ENCODE measurements around the gene RSRC2. TPM values are rescaled to one million over a fixed set of nuclear protein-coding genes. Genes with fewer than 3 reads are reported as not detected.
A peak's percentile ranks its signal among the peaks of the same experiment; 100 is the strongest.
"Not testable (repeated sequence)": the region's sequence is repeated elsewhere in the genome, so short reads cannot be mapped to it uniquely, and the experiment has no call there.

RSRC2 gene
- polyA plus RNA-seq, 3 donors: 7.6 to 63.5 (median 15.8) TPM

DNA sequence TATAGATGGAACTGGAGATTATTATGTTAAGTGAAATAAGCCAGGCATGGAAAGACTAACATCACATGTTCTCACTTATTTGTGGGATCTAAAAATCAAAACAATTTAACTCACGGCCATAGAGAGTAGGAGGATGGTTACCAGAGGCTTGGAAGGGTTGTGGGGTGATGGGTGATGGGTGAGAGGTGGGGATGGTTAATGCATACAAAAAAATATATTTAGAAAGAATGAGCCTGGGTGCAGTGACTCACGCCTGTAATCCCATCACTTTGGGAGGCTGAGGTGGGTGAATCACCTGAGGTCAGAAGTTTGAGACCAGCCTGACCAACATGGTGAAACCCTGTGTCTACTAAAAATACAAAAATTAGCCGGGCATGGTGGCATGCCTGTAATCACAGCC lies 43.3 kb upstream of the RSRC2 start:
- H2AFZ ChIP-seq (ENCODE audit: insufficient read depth, low read depth, low read length, poor library complexity, severe bottlenecking); H3K9me3 Mint-ChIP-seq; DNase-seq: not testable (repeated sequence)

DNA sequence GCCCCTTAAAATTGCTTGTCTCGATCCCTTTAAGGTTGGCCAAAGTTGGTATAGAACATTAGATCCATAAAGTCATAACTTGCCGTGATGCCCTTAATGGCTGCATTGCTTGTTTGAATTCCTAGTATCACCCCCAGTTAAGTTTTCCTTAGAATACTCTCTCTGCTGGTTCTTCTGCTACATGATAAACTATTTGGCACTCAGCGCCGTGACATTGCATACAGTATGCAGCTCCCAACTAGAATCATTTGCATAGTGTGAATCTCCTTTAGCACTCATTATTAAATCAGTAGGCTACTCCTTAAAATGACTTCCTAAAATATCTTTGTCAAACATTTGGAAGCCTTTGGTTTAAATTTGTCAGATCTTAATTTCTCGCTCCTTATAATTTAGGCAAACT lies 42.6 kb upstream of the RSRC2 start:
- TF ChIP-seq CTCF (IDR thresholded peaks at IDR 0.05): no peak
- H3K79me2 ChIP-seq (ENCODE audit: insufficient read depth, low read length): no peaks in the 10 kb centered on the region
- H3K27ac Mint-ChIP-seq: no peak overlapping the region
- no peak overlapping the region for H3K9ac ChIP-seq (ENCODE audit: insufficient read depth, low read length, poor library complexity, severe bottlenecking)
- H4K20me1 ChIP-seq (ENCODE audit: insufficient read depth, low read length): no peaks in the 10 kb centered on the region
- DNase-seq: no peak
- no peaks in the 10 kb centered on the region for H3K9me3 Mint-ChIP-seq
- H3K4me2 ChIP-seq (replicated peaks; ENCODE audit: extremely low read depth, low read length, poor library complexity, severe bottlenecking): no peak overlapping the region
- H3K36me3 Mint-ChIP-seq: peaks cover 46 to 75% of the 10 kb centered on the region in 2 donors
- no peak overlapping the region for H2AFZ ChIP-seq (ENCODE audit: insufficient read depth, low read depth, low read length, poor library complexity, severe bottlenecking)
- no peak overlapping the region for H3K4me3 ChIP-seq (replicated peaks in 1 of 3; ENCODE audit: low read depth in 2 of 3, low read length in 3 of 3)
- peaks cover 34 to 78% of the 10 kb centered on the region in 2 donors for H3K36me3 ChIP-seq (replicated peaks in 1 of 2; ENCODE audit: control insufficient read depth in 1 of 2, insufficient read depth in 2 of 2, low read length in 2 of 2)
- 100% methylated on average over 4 of the region's 5 CpGs for WGBS (ENCODE audit: insufficient coverage)
- no peaks in the 10 kb centered on the region for H3K4me1 Mint-ChIP-seq
- no peaks in the 10 kb centered on the region for H3K27me3 ChIP-seq (ENCODE audit: control insufficient read depth in 2 of 2, insufficient read depth in 2 of 2, low read length in 2 of 2)
- H3K27me3 Mint-ChIP-seq (ENCODE audit: low read depth in 3 of 3): no peaks in the 10 kb centered on the region
- no peaks in the 10 kb centered on the region for H3K9me3 ChIP-seq (replicated peaks in 1 of 2; ENCODE audit: control insufficient read depth in 1 of 2, insufficient read depth in 1 of 2, low read length in 2 of 2)
- intact Hi-C loops (cut with micrococcal nuclease): no loop called here
- H3K4me1 ChIP-seq (ENCODE audit: control insufficient read depth in 1 of 2, insufficient read depth in 2 of 2, low read length in 2 of 2): no peaks in the 10 kb centered on the region
- no peak overlapping the region for H3K4me3 Mint-ChIP-seq
- H3K27ac ChIP-seq (ENCODE audit: low read depth in 1 of 2, low read length in 2 of 2): no peak overlapping the region

More for the DNA sequence above, 43.3 kb upstream of the RSRC2 start:
- H3K4me3 Mint-ChIP-seq; H3K9ac ChIP-seq (ENCODE audit: insufficient read depth, low read length, poor library complexity, severe bottlenecking); H3K4me1 Mint-ChIP-seq; H3K27me3 ChIP-seq (ENCODE audit: control insufficient read depth in 2 of 2, insufficient read depth in 2 of 2, low read length in 2 of 2); H3K4me2 ChIP-seq (replicated peaks; ENCODE audit: extremely low read depth, low read length, poor library complexity, severe bottlenecking); H3K27ac ChIP-seq (ENCODE audit: low read depth in 1 of 2, low read length in 2 of 2); intact Hi-C loops (cut with micrococcal nuclease); H3K9me3 ChIP-seq (replicated peaks in 1 of 2; ENCODE audit: control insufficient read depth in 1 of 2, insufficient read depth in 1 of 2, low read length in 2 of 2); H3K4me1 ChIP-seq (ENCODE audit: control insufficient read depth in 1 of 2, insufficient read depth in 2 of 2, low read length in 2 of 2); H3K27me3 Mint-ChIP-seq (ENCODE audit: low read depth in 3 of 3); H3K4me3 ChIP-seq (replicated peaks in 1 of 3; ENCODE audit: low read depth in 2 of 3, low read length in 3 of 3); H3K79me2 ChIP-seq (ENCODE audit: insufficient read depth, low read length); H4K20me1 ChIP-seq (ENCODE audit: insufficient read depth, low read length): not testable (repeated sequence)
- H3K27ac Mint-ChIP-seq: peak overlapping the region in 1 of 7 donors; percentile 12
- peaks cover 47 to 76% of the 10 kb centered on the region in 2 donors for H3K36me3 Mint-ChIP-seq
- 100% methylated on average over 1 of the region's 3 CpGs for WGBS (ENCODE audit: insufficient coverage)
- H3K36me3 ChIP-seq (replicated peaks in 1 of 2; ENCODE audit: control insufficient read depth in 1 of 2, insufficient read depth in 2 of 2, low read length in 2 of 2): peaks cover 36 to 82% of the 10 kb centered on the region in 2 donors

DNA sequence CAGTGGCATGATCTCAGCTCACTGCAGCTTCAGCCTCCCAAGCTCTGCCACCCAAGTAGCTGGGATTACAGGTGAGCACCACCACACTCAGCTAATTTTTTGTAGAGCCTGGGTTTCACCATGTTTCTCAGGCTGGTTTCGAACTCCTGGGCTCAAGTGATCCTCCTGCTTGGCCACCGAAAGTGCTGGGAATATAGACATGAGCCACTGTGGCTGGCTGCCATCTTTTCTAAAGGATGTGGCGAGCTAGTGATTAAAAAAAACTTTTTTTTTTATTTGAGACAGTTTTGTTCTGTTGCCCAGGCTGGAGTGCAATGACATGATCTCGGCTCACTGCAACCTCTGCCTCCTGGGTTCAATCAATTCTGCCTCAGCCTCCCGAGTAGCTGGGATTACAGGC lies 40.1 kb upstream of the RSRC2 start:
- H3K4me2 ChIP-seq (replicated peaks; ENCODE audit: extremely low read depth, low read length, poor library complexity, severe bottlenecking); H3K4me1 Mint-ChIP-seq; H2AFZ ChIP-seq (ENCODE audit: insufficient read depth, low read depth, low read length, poor library complexity, severe bottlenecking); H4K20me1 ChIP-seq (ENCODE audit: insufficient read depth, low read length); H3K27me3 Mint-ChIP-seq (ENCODE audit: low read depth in 3 of 3); H3K27me3 ChIP-seq (ENCODE audit: control insufficient read depth in 2 of 2, insufficient read depth in 2 of 2, low read length in 2 of 2); H3K4me1 ChIP-seq (ENCODE audit: control insufficient read depth in 1 of 2, insufficient read depth in 2 of 2, low read length in 2 of 2); H3K9me3 Mint-ChIP-seq; H3K4me3 Mint-ChIP-seq; DNase-seq; H3K79me2 ChIP-seq (ENCODE audit: insufficient read depth, low read length); H3K9me3 ChIP-seq (replicated peaks in 1 of 2; ENCODE audit: control insufficient read depth in 1 of 2, insufficient read depth in 1 of 2, low read length in 2 of 2); intact Hi-C loops (cut with micrococcal nuclease); H3K27ac ChIP-seq (ENCODE audit: low read depth in 1 of 2, low read length in 2 of 2); H3K9ac ChIP-seq (ENCODE audit: insufficient read depth, low read length, poor library complexity, severe bottlenecking); H3K4me3 ChIP-seq (replicated peaks in 1 of 3; ENCODE audit: low read depth in 2 of 3, low read length in 3 of 3): not testable (repeated sequence)
- H3K27ac Mint-ChIP-seq: peak overlapping the region in 1 of 7 donors; percentile 21
- WGBS (ENCODE audit: insufficient coverage): 100% methylated on average over 4 of the region's 5 CpGs
- H3K36me3 ChIP-seq (replicated peaks in 1 of 2; ENCODE audit: control insufficient read depth in 1 of 2, insufficient read depth in 2 of 2, low read length in 2 of 2): peaks cover 28 to 74% of the 10 kb centered on the region in 2 donors
- peaks cover 36 to 73% of the 10 kb centered on the region in 2 donors for H3K36me3 Mint-ChIP-seq

Data from CD14-positive monocyte (primary cell).